Stimulated activated CD8-positive, alpha-beta memory T cell treated with anti-CD3 and anti-CD28 coated beads, Interleukin-12 subunit alpha, Interleukin-12 subunit beta, amount 100 ng/mL, for 4 hours (primary cell): Measurements from ENCODE around the gene ONECUT3.
"Not testable (repeated sequence)": the region's sequence is repeated elsewhere in the genome, so short reads cannot be mapped to it uniquely, and the experiment has no call there.

Experiments
- DNase-seq: peaks from one replicate; pipeline ENCODE4 v3.0.0-alpha.2; 2020; ENCODE audit warnings: low read depth

The ONECUT3 gene

GRCh38 chr19:1755467-1756171 is 2.3 kb downstream of the ONECUT3 start:
- DNase-seq: no peak

- DNase-seq: no peak
Observed at GRCh38 chr19:1756264-1756663, 3.0 kb downstream of the ONECUT3 start.

GRCh38 chr19:1756705-1757465 is 3.6 kb downstream of the ONECUT3 start:
- DNase-seq: no peak

GRCh38 chr19:1757468-1758230 is 4.3 kb downstream of the ONECUT3 start:
- no peak for DNase-seq

- no peak for DNase-seq
Observed at GRCh38 chr19:1758231-1758577, 4.9 kb downstream of the ONECUT3 start.

DNA sequence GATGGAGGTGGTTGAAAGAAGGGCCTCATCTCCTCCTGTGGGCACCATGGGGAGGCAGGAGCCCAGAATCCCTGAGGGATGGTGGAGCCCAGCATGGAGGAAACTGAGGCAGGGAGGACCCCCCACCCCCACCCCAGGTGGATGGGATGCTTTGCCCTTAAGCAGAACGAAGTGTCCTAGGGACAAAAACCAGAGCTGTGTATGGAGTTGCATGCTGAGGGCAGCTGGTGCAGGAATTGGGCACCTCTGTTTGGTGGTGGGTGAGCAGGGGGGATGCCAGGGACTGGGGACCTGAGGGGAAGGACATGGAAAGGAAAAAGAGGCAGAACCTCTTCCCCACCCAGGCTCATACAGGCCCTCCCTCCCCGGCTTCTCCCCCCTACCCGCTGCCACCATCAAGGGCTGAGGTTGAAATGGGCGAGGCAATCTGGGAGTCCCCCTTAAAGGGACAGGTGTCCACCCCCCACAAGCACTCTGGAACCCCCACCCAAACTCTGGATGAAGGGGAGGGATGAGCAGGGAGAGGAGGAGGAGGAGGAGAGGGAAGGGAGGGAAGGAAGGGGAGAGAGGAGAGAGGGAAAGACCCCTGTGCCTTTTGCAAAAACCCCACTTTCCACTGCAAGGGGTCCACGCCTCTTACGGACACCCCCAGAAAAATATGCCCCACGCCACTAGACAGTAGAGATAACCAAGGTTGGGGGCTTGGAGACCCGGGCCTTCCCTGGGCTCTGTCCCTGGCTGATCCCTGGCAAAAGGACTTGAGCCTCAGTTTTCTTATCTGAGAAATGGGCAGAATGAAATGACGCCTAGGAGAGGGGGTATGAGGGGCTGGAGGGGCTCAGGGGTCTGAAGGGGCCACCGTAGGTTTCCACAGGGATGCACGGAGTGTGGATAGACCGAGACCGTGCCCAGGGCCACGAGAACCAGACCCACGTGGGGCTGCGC is 5.9 kb downstream of the ONECUT3 start:
- no peak for DNase-seq

DNA sequence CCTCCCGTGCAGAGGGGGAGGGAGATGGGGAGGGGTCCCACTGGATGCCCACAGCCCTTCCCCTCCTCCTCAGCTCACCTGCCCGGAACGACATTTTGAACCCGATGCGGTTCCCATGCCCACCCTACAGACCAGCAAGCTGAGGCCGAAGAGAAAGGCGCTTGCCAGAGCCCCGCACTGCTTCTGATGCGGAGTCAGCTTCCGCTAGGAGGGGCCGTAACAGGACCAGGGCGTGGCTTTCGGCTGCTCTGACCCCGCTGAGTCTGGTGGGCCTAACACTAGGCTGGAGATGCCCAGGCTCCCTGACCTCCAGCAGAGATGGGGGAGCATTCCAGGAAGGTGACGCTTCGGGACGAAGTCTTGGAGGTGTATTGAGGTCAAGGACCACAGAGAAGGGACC is 6.7 kb downstream of the ONECUT3 start:
- no peak for DNase-seq

GRCh38 chr19:1760786-1761527 is 7.7 kb downstream of the ONECUT3 start:
- DNase-seq: not testable (repeated sequence)

DNA sequence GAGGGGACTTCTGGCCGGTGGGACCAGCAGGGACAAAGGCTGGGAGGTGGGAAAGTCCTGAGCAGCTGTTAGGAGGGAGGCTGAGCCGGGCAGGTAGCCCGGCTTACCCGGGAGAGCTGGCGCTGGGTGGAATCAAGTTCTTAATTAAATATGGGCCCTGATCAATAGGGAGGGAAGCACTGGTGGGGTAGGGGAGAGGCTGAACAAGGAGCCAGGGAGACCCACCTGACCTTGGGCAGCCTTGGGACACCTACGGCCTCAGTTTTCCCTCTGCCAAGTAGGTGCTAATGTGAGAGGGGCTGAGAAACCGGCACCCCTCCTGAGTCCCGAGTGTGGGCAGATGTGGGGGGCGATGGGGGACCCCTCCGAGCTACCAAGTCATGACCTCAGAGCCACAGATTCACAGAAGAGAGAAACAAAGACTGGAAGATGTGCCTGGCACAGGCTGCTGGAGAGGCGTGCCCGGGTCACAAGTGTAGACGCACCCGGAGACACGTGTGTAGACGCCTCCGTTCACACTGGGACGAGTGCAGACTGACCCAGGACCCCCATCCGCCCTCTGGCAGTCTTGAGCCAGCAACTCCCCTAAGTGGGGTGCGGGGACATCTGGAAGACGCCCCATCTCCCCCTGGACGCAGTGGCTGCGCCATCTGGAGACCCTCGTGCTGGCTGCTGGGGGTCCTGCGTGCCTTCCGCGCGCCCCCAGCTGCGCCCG is 8.4 kb downstream of the ONECUT3 start:
- DNase-seq: no peak

DNA sequence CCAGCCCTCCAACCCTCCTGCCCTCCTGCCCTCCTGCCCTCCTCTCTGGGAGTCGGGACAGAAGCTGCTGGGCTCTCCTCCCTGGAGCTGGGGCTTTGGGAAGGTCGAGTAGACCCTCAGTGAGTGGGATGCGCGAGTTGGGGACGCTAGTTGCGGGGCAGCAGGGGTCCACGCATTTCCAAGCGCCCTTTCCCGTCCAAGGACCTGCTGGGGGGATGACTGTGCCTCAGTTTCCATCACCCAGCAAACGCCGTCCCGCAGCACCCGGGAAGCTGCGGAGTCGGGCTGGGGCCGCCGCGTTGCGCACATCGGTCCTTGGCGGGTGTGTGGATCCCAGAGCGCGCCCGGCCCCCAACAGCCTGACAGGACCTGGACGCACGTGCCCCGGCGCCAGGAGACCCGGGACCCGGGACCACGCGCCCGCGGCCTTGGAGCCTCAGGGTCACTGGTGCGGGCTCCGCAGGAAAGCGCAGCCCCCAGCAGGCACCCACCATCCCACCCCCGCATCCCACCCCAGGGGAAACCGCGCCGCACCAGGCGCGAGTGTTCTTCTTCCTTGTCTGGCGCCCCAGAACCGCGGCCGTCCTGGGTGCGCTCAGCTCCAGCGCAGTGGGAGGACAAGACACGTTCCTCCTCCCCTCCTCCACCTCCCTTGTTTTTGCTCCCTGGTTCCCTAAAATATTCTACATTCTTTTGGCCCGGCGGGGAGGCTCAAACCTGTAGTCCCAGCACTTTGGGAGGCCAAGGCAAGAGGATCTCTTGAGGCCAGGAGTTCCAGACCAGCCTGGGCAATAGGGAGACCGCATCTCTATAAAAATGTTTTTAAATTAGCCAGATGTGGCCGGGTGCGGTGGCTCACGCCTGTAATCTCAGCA is 9.2 kb downstream of the ONECUT3 start:
- no peak for DNase-seq

GRCh38 chr19:1763648-1764639 is 10.6 kb downstream of the ONECUT3 start:
- no peak for DNase-seq

DNA sequence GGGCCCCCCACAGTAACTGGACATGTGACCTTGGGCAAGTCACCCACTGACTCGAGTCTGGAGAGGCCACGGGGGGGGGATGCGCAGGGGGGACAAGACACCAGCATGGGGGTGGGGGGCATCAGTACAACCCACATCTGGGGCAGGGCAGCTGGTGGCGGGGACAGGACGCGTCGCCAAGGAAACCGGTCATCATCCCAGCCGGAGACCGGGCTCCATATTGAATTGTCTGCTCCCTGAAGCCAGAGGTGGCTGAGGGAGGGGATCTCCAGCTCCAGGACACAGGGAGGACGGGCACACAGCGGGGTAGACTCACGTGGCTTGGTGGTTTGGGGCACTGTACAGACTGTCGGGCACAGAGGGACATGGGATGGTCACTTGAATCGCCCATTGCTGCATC is 11.4 kb downstream of the ONECUT3 start:
- DNase-seq: no peak

- no peak for DNase-seq
Observed at GRCh38 chr19:1765232-1765903, 12.1 kb downstream of the ONECUT3 start.

- no peak for DNase-seq
Observed at GRCh38 chr19:1765904-1766799, 12.8 kb downstream of the ONECUT3 start.

- DNase-seq: no peak
Observed at GRCh38 chr19:1766800-1767352, 13.6 kb downstream of the ONECUT3 start.

GRCh38 chr19:1767464-1767933 is 14.2 kb downstream of the ONECUT3 start:
- peak; percentile 39 for DNase-seq
